ENCODE measurements around the gene MEIKIN.

DNA sequence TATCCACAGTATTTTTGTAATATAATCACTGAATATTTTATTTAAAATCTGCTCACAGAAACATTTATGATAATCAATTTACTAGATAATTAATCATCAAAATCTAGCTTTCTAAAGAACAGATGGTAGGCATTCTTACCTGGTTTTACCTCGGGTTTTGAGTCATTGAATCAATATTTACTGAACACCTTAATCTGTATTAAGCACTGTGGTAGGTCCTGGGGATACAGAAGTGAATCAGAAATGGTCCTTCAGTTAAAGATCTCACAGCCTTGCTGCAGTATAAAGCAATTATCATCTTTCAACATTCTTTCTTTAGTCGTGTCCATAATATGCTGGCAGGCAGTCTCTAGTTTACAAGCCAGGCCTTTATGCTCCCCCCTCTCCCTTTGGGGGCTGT, 2.0 kb upstream of the MEIKIN start:
- TF ChIP-seq CTCF (IDR thresholded peaks at IDR 0.05) (no peak), EP300 (IDR thresholded peaks at IDR 0.05) (no peak), POLR2A (IDR thresholded peaks at IDR 0.05) (no peak)

Data from ovary (tissue), 3 donors.